ENCODE measurements around the gene DZIP1L.

The DZIP1L gene

DNA sequence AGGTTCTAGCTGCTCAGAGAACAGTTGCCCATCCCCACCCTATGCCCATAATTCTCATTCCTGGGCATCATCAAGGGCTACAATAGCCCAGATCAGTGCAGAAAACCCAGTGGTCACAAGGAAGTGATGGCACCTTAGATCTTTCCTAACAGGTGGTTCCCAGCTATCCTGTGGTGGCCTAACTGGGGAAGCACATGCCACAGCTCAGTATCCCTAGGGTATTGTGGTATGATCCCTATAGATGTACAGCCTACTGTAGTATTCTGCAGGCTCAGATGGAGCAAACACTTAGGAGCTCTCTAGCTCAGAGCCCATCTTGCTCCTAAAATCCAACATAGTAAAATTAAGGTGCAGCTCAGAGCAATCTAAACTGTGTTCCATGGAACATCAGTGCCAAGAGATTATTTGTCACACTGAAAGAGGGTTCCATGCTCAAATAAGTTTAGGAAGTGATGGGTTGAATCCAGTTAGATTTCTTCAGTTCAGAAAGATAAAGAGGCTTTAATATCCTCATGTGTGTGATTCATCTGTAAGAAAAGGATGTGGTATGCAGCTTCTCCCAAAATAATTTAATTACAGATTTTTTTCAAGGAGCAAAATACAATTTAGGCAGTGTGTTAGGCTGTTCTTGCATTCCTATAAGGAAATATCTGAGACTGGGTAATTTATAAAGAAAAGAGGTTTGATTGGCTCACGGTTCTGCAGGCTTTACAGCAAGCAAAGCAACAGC, 12.4 kb upstream of the DZIP1L start:
- DNase-seq (ENCODE audit: low read depth in 2 of 2) = peak in 1 of 2 donors; percentile 4
- H3K4me3 ChIP-seq (replicated peaks in 1 of 2; ENCODE audit: low read depth in 2 of 2, low read length in 2 of 2) = no peak overlapping the region
- TF ChIP-seq, protein P1, sequence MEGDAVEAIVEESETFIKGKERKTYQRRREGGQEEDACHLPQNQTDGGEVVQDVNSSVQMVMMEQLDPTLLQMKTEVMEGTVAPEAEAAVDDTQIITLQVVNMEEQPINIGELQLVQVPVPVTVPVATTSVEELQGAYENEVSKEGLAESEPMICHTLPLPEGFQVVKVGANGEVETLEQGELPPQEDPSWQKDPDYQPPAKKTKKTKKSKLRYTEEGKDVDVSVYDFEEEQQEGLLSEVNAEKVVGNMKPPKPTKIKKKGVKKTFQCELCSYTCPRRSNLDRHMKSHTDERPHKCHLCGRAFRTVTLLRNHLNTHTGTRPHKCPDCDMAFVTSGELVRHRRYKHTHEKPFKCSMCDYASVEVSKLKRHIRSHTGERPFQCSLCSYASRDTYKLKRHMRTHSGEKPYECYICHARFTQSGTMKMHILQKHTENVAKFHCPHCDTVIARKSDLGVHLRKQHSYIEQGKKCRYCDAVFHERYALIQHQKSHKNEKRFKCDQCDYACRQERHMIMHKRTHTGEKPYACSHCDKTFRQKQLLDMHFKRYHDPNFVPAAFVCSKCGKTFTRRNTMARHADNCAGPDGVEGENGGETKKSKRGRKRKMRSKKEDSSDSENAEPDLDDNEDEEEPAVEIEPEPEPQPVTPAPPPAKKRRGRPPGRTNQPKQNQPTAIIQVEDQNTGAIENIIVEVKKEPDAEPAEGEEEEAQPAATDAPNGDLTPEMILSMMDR (IDR thresholded peaks at IDR 0.05; ENCODE audit: low read depth, low read length) = no peak

DNA sequence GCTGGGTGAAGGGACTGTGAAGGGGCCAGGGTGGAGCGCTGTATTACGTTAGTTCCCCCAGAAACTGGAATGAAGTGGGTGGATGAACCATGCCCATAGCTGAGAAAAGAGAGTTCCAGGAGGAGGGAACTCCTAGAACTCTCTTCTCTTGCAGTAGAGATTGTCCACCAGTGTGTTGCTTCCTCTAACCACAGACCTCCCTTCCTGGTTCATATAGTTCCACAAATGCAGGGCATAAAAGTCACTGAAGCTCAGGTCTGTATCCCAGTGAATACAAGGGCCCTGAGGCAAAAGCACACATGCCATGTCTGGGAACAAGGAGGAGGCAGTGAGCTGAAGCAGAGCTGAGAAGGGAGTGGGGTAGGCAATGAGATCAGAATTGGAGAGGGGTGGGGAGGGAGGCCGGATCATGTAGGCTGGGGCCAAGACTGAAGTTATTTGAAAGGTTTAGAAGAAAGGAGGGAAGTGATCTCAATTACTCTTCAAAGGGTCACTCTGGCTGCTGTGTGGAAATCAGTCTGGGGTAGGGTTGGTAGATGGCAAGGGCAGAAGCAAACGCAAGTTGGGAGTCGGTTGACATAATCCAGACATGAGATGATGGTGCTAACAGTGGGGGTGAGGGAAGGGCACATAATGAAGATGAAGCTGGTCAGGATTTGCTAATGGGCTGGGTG, 10.3 kb upstream of the DZIP1L start:
- TF ChIP-seq, protein P1 (IDR thresholded peaks at IDR 0.05; ENCODE audit: low read depth, low read length) = no peak
- peak; percentile 34 to 49 for DNase-seq (ENCODE audit: low read depth in 2 of 2)
- H3K4me3 ChIP-seq (replicated peaks in 1 of 2; ENCODE audit: low read depth in 2 of 2, low read length in 2 of 2) = no peak overlapping the region

DNA sequence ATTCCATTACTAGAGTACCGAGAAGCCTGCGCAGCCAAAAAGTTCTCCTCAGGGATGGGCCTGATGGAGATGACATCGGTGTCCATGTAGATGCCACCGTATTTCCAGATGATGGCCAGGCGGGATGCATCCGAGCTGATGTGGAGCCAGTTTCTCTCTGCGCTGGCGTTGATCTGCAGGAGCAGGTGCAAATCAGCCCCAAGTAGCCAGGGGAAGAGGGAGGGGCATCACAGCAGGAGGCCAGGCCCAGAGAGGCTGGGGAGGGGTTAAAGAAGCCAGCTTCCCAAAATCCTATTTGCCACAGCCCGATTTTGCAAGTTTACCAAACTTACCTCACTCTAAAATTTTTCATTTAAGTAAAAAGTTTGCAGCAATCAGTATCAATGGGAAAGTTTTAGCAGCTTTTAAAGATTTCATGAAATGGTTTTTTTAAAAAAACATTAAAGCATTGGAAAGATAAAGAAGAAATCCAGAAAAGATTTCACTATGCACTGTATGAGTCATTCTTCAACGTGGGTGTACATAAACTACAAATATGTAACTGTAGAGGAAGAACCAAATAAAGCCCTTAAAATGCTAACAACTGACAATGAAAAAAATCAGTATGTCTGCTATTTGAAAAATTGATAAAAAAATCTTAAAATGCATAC, 9.4 kb upstream of the DZIP1L start:
- no peak overlapping the region for H3K4me3 ChIP-seq (replicated peaks in 1 of 2; ENCODE audit: low read depth in 2 of 2, low read length in 2 of 2)
- TF ChIP-seq, protein P1 (IDR thresholded peaks at IDR 0.05; ENCODE audit: low read depth, low read length) = no peak
- peak; percentile 52 to 54 for DNase-seq (ENCODE audit: low read depth in 2 of 2)

DNA sequence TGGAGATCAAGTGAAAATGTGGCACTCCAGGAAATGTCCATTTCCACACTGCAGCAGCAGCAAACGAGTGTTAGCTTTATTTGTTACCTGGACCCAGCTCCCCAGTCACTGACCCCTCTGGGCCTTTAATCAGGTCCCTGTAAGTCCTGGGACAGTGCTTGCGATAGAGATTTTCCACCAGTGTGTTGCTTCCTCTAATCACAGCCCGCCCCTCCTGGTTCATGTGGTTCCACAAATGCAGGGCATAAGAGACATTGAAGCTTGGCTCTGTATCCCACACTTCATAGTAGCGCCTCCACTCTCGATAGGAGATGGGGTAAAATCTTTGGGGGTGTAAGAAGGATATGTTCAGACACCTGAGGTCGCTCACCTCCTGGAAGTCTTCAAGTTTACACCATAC, 8.8 kb upstream of the DZIP1L start:
- H3K4me3 ChIP-seq (replicated peaks in 1 of 2; ENCODE audit: low read depth in 2 of 2, low read length in 2 of 2) = no peak overlapping the region
- DNase-seq (ENCODE audit: low read depth in 2 of 2) = no peak
- TF ChIP-seq, protein P1 (IDR thresholded peaks at IDR 0.05; ENCODE audit: low read depth, low read length) = no peak

DNA sequence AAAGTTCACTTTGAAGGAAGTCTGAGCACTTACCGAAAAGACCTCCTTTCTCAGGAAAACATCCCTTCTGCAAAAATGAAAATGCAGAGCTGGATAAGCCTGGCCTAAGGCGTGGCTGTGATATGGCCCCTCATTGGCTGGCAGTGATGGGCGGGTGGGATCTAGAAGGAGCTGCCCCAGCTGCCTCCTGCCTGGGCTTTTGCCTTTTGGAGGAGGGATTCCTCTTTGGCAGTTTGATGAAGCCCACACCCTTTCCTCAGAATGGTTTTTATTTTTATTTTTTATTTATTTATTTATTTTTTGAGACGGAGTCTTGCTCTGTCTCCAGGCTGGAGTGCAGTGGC, 4.0 kb upstream of the DZIP1L start:
- TF ChIP-seq, protein P1 (IDR thresholded peaks at IDR 0.05; ENCODE audit: low read depth, low read length) = no peak
- H3K4me3 ChIP-seq (replicated peaks in 1 of 2; ENCODE audit: low read depth in 2 of 2, low read length in 2 of 2) = no peak overlapping the region

DNA sequence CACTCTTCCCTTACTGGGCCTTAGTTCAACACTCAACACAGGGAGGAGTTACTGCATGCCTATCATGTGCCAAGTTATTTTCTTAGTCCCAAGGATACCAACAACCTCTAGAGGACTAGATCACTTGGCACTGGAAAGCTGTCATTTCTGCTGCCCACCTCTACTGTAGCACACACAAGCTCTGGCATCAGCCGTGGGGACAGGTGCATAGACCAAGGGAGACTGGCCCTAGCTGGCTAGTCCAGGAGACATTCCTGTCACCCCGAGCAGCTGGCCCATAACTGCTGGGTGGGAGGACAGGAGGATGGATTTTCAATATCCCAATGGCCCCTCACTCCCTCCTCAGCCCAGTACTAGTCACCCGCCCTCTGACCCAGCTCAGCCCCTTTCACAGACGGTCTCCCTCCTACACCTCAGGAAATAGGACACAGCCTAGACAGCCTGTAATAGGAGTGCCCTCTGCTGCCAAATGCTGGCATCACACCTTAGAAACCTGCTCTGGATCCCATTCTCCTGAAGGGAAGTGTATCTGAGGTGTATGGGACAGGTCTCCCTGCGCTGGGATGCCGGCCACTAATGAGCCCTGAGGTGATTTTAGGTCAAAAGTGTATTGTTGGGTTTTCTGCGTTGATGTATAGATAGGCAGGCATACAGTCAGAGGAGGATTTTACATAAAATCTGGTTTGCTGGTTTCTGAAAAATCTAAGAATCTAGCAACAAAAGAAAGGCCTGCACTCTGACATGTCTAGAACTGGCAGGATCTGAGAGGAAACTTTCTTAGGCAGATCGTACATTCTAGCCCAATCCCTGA, 3.4 kb upstream of the DZIP1L start:
- TF ChIP-seq, protein P1 (IDR thresholded peaks at IDR 0.05; ENCODE audit: low read depth, low read length) = peak; percentile 91
- peak; percentile 80 to 81 for DNase-seq (ENCODE audit: low read depth in 2 of 2)
- no peak overlapping the region for H3K4me3 ChIP-seq (replicated peaks in 1 of 2; ENCODE audit: low read depth in 2 of 2, low read length in 2 of 2)

More for the DNA sequence above, 4.0 kb upstream of the DZIP1L start:
- DNase-seq (ENCODE audit: low read depth in 2 of 2) = no peak

All from cardiac fibroblast (primary cell).